Esophagus squamous epithelium (tissue), 4 donors: ENCODE results near the gene IFI27L2.

Experiments used
- CTCF ChIP-seq, 6 experiments: fragments of 450-650 bp in 4 of 6; fragments of 200-600 bp in 2 of 6; sonication (generic) in 2 of 6; IDR thresholded peaks; one replicate each; pipeline ENCODE4 v1.5.1; 2016 to 2019; ENCODE audit warnings: antibody characterized with exemption in 6 of 6, mild to moderate bottlenecking in 4 of 6, moderate library complexity in 4 of 6
- POLR2A ChIP-seq, 4 donors: fragments of 450-650 bp; IDR thresholded peaks; one replicate each; pipeline ENCODE4 v1.6.1; 2017; ENCODE audit warnings: antibody characterized with exemption in 4 of 4, mild to moderate bottlenecking in 4 of 4, moderate library complexity in 3 of 4

GRCh38 chr14:94173885-94174603, 44.6 kb upstream of the IFI27L2 start, which contains the start of gene PPP4R4:
- TF ChIP-seq CTCF (IDR thresholded peaks at IDR 0.05) (no peak), POLR2A (IDR thresholded peaks at IDR 0.05) (no peak)
